ENCODE results near the gene IFT172.

- TF ChIP-seq CTCF (conservative IDR thresholded peaks at IDR 0.05 in 1 of 2, IDR thresholded peaks at IDR 0.05 in 1 of 2; ENCODE audit: low read depth in 1 of 2, low read length in 2 of 2), result no peak
- TF ChIP-seq EZH2 (IDR thresholded peaks at IDR 0.05; ENCODE audit: low read length, missing control alignments), result no peak
Measured at GRCh38 chr2:27471961-27472360, 17.6 kb downstream of the IFT172 start.
